GM12865 (cell line): ENCODE measurements around the gene FAM47E.

Experiments
- DNase-seq: peaks from one replicate; pipeline ENCODE4 v3.0.0; 2010; ENCODE audit warnings: low read depth
- H3K4me3 ChIP-seq: 2 replicates; pipeline ENCODE4 v1.5.1; 2011; ENCODE audit warnings: mild to moderate bottlenecking, low read depth, low read length, control low read depth
- TF ChIP-seq, protein P1 (sequence below): IDR thresholded peaks from 2 replicates; pipeline ENCODE4 v1.5.1; 2011; ENCODE audit warnings: low read length, control low read depth, low read depth, inconsistent platforms; ENCODE audit not compliant: insufficient read depth; ENCODE audit errors: missing control alignments

Gene FAM47E

DNA sequence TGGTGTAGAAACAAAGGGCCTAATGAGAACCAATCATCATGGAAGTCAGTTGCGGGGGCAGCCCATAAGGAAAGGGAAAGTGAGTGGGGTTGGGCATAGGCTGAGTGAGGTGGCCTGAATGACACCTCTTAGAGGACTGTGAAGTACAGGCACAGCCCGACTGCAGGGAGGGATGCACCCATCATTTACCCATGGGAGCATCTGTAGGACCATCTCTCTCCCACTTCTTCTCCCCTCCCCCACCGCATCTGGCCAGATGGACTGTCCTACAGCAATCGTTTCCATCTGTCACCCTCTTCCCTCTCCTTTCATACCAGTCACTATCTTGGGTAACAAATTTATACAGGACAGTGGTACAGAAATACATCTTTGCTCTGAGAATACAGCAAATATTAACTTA is 59.2 kb downstream of the FAM47E start:
- DNase-seq: no peak
- H3K4me3 ChIP-seq: no peak overlapping the region
- TF ChIP-seq, protein P1, sequence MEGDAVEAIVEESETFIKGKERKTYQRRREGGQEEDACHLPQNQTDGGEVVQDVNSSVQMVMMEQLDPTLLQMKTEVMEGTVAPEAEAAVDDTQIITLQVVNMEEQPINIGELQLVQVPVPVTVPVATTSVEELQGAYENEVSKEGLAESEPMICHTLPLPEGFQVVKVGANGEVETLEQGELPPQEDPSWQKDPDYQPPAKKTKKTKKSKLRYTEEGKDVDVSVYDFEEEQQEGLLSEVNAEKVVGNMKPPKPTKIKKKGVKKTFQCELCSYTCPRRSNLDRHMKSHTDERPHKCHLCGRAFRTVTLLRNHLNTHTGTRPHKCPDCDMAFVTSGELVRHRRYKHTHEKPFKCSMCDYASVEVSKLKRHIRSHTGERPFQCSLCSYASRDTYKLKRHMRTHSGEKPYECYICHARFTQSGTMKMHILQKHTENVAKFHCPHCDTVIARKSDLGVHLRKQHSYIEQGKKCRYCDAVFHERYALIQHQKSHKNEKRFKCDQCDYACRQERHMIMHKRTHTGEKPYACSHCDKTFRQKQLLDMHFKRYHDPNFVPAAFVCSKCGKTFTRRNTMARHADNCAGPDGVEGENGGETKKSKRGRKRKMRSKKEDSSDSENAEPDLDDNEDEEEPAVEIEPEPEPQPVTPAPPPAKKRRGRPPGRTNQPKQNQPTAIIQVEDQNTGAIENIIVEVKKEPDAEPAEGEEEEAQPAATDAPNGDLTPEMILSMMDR: no peak

DNA sequence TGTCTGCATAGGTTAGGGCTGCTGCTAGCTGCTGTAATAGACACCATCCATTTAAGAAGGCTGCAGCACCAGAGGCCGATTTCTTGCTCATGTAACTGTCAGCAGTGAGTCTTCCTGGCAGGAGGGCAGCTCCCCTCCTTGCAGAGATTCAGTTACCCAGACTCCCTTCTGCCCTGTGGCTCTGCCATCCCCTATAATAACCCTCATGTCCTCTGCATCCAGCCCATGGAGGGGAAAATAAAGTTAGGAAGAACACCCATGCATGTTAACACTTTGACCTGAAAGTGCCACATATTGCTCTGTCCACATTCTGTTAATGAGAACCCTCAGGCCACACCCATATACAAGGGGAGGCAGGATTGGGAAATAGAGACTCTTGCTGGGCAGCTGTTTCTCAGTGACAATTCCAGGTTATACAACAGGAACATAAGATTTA is 60.4 kb downstream of the FAM47E start:
- DNase-seq: no peak
- TF ChIP-seq, protein P1: no peak
- H3K4me3 ChIP-seq: no peak overlapping the region

DNA sequence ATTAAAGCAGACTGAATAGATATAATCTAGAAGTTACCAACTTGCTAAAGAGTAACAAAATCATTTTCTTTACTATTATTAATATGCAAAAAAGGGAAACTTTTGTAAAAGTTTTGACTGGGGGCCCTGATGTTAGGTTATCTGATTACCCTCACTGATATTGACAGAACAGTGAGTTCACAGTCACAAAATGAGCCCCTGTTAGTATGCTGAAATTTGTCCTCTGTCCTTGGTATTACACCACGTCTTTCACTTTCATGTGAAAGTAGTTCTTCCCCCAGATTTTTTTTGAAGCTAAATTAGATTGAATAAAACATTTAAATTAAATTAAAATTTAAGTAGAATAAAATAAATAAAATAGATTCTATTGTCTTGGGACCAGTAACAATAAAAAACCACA is 60.9 kb downstream of the FAM47E start:
- TF ChIP-seq, protein P1: no peak
- DNase-seq: no peak
- H3K4me3 ChIP-seq: no peak overlapping the region

DNA sequence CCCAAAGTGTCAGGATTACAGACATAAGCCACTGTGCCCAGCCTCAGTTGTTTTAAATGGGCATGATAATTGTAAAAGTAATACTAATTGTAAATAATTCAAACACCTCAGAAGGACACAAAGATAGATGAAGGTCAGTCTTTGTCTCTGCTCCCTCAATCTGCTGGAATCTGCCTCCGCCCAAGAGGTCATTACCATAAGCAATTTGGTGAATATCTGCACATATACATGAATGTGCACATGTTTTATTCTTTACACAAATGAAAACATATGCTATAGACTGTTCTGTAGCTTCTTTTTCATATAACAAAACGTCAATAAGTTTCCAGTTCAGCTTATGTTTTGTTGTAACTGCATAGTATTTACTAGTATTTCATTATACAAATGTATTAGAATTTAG is 62.0 kb downstream of the FAM47E start:
- TF ChIP-seq, protein P1: no peak
- no peak for DNase-seq
- no peak overlapping the region for H3K4me3 ChIP-seq

DNA sequence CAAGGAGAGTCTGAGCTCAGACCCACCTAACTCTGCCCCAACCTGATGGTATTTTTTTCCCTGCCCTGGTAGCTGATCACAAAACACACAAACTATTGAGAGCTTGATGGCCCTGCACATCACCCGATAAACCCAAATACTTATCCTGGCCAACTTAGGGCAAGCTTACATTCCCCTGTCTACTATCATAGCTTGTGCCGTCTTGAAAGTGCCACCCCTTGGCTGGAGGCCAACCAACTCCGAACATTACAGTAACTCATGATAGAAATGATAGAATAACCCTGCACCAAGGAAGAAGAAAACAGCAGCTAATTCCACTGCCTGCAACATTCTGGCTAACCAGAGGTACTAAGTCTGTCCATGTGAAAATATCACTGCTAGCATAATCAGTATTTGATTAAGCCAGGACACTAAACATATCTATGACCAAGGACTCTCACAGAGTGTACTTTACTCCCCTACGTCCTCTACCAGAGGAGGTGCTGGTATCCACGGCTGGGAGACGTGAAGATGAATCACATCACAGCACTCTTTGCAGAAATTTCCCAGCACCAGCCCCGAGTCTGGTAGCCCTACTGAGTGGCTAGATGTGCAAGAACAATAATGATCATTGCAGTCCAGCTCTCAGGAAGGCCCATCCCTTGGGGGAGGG is 63.9 kb downstream of the FAM47E start:
- DNase-seq: no peak
- no peak overlapping the region for H3K4me3 ChIP-seq
- TF ChIP-seq, protein P1: no peak

DNA sequence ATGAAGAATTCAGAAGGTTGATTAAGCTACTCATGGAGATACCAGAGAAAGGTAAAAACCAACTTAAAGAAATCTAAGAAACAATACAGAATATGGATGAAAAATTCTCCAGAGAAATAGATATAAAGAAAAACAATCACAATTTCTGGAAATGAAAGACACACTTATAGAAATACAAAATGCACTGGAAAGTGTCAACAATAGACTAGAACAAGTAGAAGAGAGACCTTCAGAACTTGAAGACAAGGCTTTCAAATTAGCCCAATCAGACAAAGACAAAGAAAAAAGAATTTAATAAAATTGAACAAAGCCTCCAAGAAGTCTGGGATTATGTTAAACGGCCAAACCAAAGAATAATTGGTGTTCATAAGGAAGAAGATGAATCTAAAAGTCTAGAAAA is 64.6 kb downstream of the FAM47E start:
- TF ChIP-seq, protein P1: no peak
- no peak for DNase-seq
- H3K4me3 ChIP-seq: no peak overlapping the region

DNA sequence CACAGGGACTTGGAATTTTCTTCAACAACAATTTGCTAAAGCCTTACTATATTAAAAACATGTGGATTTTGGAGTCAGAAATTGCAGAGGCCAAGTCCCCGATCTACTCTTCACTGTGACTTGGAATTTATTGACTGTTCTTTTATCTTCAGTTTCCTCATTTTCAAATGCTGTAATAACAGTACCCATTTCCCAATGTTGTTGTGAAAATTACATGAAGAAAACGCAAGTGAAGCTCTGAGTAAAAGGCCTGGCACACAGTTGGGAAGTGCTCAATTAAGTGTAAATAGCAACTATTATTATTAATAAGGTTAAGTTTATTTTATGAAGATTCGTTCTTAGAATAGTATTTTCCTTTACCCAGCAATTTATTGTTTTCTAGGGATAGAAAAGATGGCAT is 70.7 kb downstream of the FAM47E start:
- DNase-seq: no peak
- TF ChIP-seq, protein P1: no peak
- no peak overlapping the region for H3K4me3 ChIP-seq
